Measurements from ENCODE around the gene DEFB125.

DNA sequence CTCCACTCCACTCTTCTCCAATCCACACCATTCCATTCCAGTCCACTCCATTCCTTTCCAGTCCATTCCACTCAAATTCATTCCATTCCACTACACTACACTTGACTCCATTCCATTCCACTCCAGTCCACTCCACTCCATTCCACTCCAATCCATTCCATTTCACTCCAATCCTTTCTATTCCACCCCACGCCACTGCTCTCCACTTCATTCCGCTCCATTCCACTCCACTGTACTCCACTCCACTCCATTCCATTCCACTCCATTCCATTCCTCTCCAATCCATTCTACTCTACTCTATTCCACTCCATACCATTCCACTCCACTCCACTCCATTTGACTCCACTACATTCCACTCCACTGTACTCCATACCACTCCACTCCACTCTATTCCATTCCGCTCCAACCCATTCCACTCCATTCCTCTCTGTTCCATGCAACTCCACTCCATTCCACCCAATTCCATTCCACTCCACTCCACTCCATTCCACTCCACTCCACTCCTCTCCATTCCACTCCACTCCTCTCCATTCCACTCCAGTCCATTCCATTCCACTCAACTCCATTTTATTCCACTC lies 23.4 kb upstream of the DEFB125 start:
- TF ChIP-seq SUZ12 (IDR thresholded peaks at IDR 0.05): no peak
- no peak for TF ChIP-seq BHLHE40 (IDR thresholded peaks at IDR 0.05; ENCODE audit: borderline replicate concordance)
- TF ChIP-seq TARDBP (IDR thresholded peaks at IDR 0.05): no peak
